SK-N-SH (cell line): Measurements from ENCODE around the gene SKIC8.

Experiments used
- JUND ChIP-seq: IDR thresholded peaks from 2 replicates; pipeline ENCODE4 v1.4.0; 2012
- POLR2AphosphoS5 ChIP-seq: IDR thresholded peaks from 2 replicates; pipeline ENCODE4 v1.6.1; 2012; ENCODE audit warnings: low read depth, low read length
- SMC3 ChIP-seq: IDR thresholded peaks from 2 replicates; pipeline ENCODE4 v1.6.1; 2012; ENCODE audit warnings: low read depth, low read length, improper control_type of control experiment
- TF ChIP-seq, protein P1 (sequence below): IDR thresholded peaks from 2 replicates; pipeline ENCODE4; 2012
- TF ChIP-seq, protein P2 (sequence below): IDR thresholded peaks from 2 replicates; pipeline ENCODE4 v1.4.0; 2012; ENCODE audit warnings: low read depth, borderline replicate concordance

DNA sequence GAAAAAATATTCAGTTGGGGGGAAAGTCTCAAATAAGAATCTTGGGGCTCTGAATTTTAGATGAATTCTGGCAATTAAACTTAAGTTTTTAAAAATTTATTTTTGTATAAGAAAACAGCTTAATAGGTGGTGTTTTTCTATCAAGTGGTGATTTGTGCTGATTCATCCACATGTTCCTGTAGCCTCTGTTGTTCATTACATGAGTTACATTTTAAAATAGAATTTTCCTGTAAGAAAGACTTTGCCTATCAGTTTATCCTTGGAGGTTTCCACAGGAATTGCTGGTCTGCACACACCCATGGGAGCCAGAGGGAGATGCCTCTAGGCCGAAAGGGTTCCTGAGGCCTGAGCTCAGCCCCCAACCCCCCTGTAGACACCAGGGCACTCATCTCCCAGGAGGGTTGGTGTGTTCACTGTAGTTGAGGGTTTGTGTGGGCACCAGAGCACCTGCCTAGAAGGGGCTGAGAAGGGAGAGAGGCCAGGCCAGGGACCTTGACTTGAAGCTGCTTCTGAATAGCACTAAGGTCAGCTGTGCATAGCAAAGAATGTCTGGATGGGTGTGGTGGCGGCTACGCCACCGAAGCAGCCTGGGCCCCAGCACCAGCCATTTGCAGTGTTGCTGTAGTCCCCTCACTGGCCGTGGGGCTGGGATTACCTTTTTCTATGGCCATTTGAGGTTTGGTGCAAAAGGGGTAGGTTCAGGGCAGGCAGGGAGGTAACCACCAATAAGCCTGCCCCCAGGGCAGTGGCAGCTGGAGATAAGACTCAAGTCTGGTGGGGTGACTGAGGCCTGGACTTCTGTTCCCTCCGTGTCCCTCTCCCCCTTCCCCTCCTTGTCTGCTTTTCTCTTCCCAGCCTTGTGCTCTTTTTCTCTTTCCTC is 23.1 kb downstream of the SKIC8 start:
- TF ChIP-seq SMC3 = no peak
- no peak for TF ChIP-seq POLR2AphosphoS5
- TF ChIP-seq, protein P1, sequence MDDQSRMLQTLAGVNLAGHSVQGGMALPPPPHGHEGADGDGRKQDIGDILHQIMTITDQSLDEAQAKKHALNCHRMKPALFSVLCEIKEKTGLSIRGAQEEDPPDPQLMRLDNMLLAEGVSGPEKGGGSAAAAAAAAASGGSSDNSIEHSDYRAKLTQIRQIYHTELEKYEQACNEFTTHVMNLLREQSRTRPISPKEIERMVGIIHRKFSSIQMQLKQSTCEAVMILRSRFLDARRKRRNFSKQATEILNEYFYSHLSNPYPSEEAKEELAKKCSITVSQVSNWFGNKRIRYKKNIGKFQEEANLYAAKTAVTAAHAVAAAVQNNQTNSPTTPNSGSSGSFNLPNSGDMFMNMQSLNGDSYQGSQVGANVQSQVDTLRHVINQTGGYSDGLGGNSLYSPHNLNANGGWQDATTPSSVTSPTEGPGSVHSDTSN = no peak
- TF ChIP-seq, protein P2, sequence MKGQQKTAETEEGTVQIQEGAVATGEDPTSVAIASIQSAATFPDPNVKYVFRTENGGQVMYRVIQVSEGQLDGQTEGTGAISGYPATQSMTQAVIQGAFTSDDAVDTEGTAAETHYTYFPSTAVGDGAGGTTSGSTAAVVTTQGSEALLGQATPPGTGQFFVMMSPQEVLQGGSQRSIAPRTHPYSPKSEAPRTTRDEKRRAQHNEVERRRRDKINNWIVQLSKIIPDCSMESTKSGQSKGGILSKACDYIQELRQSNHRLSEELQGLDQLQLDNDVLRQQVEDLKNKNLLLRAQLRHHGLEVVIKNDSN = no peak
- no peak for TF ChIP-seq JUND
